Endothelial cell of umbilical vein (primary cell): ENCODE data around the gene APCDD1. TPM values are rescaled to one million over a fixed set of nuclear protein-coding genes. Genes with fewer than 3 reads are reported as not detected.

Experiments
- BruUV-seq: library from RNA; stranded (reverse); fragments of 400-500 nt; replicated peaks from 2 replicates; lab custom pipeline; 2021; lab: Mats Ljungman, UMichigan
- CTCF ChIA-PET: fragments of 300-600, 350-600 bp; sonication (Branson Sonifier 250); formaldehyde crosslinking; loops from one replicate; lab custom pipeline; 2021; ENCODE audit warnings: antibody characterized with exemption, inconsistent platforms; lab: Charles Lee
- POLR2A ChIA-PET: fragments of 300-600, 350-600 bp; sonication (Branson Sonifier 250); formaldehyde crosslinking; loops from one replicate; lab custom pipeline; 2021; ENCODE audit warnings: antibody characterized with exemption, inconsistent platforms; lab: Charles Lee
- DNase-seq: peaks from one replicate; pipeline ENCODE4 v3.0.0-alpha.2; 2011; ENCODE audit warnings: low read depth, low spot score
- FAIRE-seq: peaks from 2 replicates; lab custom pipeline; 2011; peaks lifted over from hg19 to GRCh38; lab: Jason Lieb, UNC
- H2AFZ ChIP-seq: 2 replicates; pipeline ENCODE4 v1.6.0; 2012; ENCODE audit warnings: low read depth, low read length, control low read depth, inconsistent platforms
- H3K27ac ChIP-seq: 2 replicates; pipeline ENCODE4 v1.5.1; 2011; ENCODE audit warnings: low read depth, mild to moderate bottlenecking, control low read depth, low read length, moderate library complexity; ENCODE audit not compliant: insufficient read depth
- H3K27me3 ChIP-seq, 2 experiments: 2 replicates each; pipeline versions ENCODE4 v1.6.0 to v1.6.1; 2011; ENCODE audit warnings: low read length in 2 of 2, mixed read lengths in 1 of 2; ENCODE audit not compliant: control insufficient read depth in 2 of 2, insufficient read depth in 2 of 2
- H3K36me3 ChIP-seq, 2 experiments: 2 replicates in 1 of 2; 3 replicates in 1 of 2; pipeline ENCODE4 v1.5.1; 2011; ENCODE audit warnings: low read length in 2 of 2, mild to moderate bottlenecking in 1 of 2, moderate library complexity in 1 of 2; ENCODE audit not compliant: control insufficient read depth in 2 of 2, insufficient read depth in 2 of 2; ENCODE audit errors: extremely low read depth in 1 of 2
- H3K4me1 ChIP-seq: 3 replicates; pipeline ENCODE4 v1.5.1; 2011; ENCODE audit warnings: mild to moderate bottlenecking, low read length; ENCODE audit not compliant: control insufficient read depth, insufficient read depth; ENCODE audit errors: extremely low read depth
- H3K4me2 ChIP-seq: 2 replicates; pipeline ENCODE4 v1.6.1; 2011; ENCODE audit warnings: low read length, control low read depth, mixed read lengths; ENCODE audit not compliant: insufficient read depth
- H3K4me3 ChIP-seq, 3 experiments: fragments of 200-600 bp in 1 of 3; sonication (generic), shearing (Covaris generic) in 1 of 3; replicated peaks in 1 of 3; 2 replicates each; pipeline ENCODE4 v1.5.1; 2011 to 2016; ENCODE audit warnings: control low read depth in 3 of 3, low read length in 3 of 3, mild to moderate bottlenecking in 2 of 3, inconsistent platforms in 1 of 3, low read depth in 1 of 3, moderate library complexity in 1 of 3; ENCODE audit not compliant: insufficient read depth in 1 of 3
- H3K79me2 ChIP-seq: 2 replicates; pipeline ENCODE4 v1.6.0; 2012; ENCODE audit warnings: low read length, inconsistent platforms; ENCODE audit not compliant: control insufficient read depth, insufficient read depth
- H3K9ac ChIP-seq: replicated peaks from 2 replicates; pipeline ENCODE3; 2011; ENCODE audit warnings: low read length, control low read depth; ENCODE audit not compliant: insufficient read depth; ENCODE audit errors: extremely low read depth
- H3K9me1 ChIP-seq: replicated peaks from 3 replicates; pipeline ENCODE4 v1.6.0; 2011; ENCODE audit warnings: mild to moderate bottlenecking, low read length; ENCODE audit not compliant: control insufficient read depth, insufficient read depth; ENCODE audit errors: extremely low read depth
- H3K9me3 ChIP-seq: replicated peaks from 2 replicates; pipeline ENCODE4 v1.5.1; 2012; ENCODE audit warnings: low read length, inconsistent platforms; ENCODE audit not compliant: control insufficient read depth, insufficient read depth
- H4K20me1 ChIP-seq: replicated peaks from 2 replicates; pipeline ENCODE3; 2011; ENCODE audit warnings: mild to moderate bottlenecking, low read length; ENCODE audit not compliant: control insufficient read depth, insufficient read depth; ENCODE audit errors: extremely low read depth
- EZH2 ChIP-seq: IDR thresholded peaks from 2 replicates; pipeline ENCODE4 v1.6.1; 2012; ENCODE audit warnings: borderline replicate concordance, low read depth, mild to moderate bottlenecking, moderate library complexity, low read length, inconsistent platforms; ENCODE audit not compliant: severe bottlenecking
- FOS ChIP-seq: IDR thresholded peaks from 2 replicates; pipeline ENCODE4 v1.6.1; 2011; ENCODE audit warnings: mild to moderate bottlenecking, low read length, moderate library complexity, borderline replicate concordance; ENCODE audit not compliant: insufficient read depth
- GATA2 ChIP-seq: IDR thresholded peaks from 2 replicates; pipeline ENCODE4 v1.7.0; 2011; ENCODE audit warnings: low read depth, mild to moderate bottlenecking, moderate library complexity, mixed read lengths, low read length; ENCODE audit not compliant: insufficient read length, insufficient read depth
- JUN ChIP-seq: IDR thresholded peaks from 2 replicates; pipeline ENCODE4 v1.6.1; 2011; ENCODE audit warnings: borderline replicate concordance, low read depth; ENCODE audit not compliant: insufficient read length, insufficient read depth
- MYC ChIP-seq: IDR thresholded peaks from one replicate; pipeline ENCODE4 v1.6.1; 2011; ENCODE audit warnings: mild to moderate bottlenecking, low read depth, low read length
- POLR2A ChIP-seq: IDR thresholded peaks from 2 replicates; pipeline ENCODE4 v1.6.1; 2012; ENCODE audit warnings: low read depth, mild to moderate bottlenecking, control low read depth, low read length
- POLR2AphosphoS5 ChIP-seq: IDR thresholded peaks from 2 replicates; pipeline ENCODE4 v1.6.1; 2012; ENCODE audit warnings: low read depth, mild to moderate bottlenecking, control low read depth, low read length, moderate library complexity; ENCODE audit not compliant: insufficient read depth
- dilution Hi-C: fragments of 300-500 bp; cut with MboI; formaldehyde crosslinking; loops from one replicate; pipeline ENCODE4 v1.15.0; 2019; ENCODE audit warnings: low sequenced_read_pairs; ENCODE audit not compliant: extremely low pct_ligation_motif_present
- intact Hi-C: fragments of 100-400 bp; cut with micrococcal nuclease; formaldehyde crosslinking; loops from one replicate; pipeline ENCODE4 v1.10.0; 2022
- polyA plus RNA-seq, 4 experiments: library from polyadenylated mRNA; depleted of rRNA in 3 of 4; stranded (reverse) in 3 of 4; unstranded in 1 of 4; fragments of >200 nt; gene quantifications; 2 replicates each; pipeline versions ENCODE4 v1.2.1 to v1.2.3, GENCODE V29; 2011 to 2012; ENCODE audit warnings: missing spikeins in 1 of 4
- total RNA-seq: library from RNA; stranded (reverse); gene quantifications from 2 replicates; pipeline ENCODE4 v1.2.3, GENCODE V29; 2021
- TF ChIP-seq, protein P1 (sequence below), 2 donors: IDR thresholded peaks; 1 replicate in 1 of 2; 2 replicates in 1 of 2; pipeline ENCODE4 v1.5.1; 2011; ENCODE audit warnings: low read length in 2 of 2, mild to moderate bottlenecking in 2 of 2, moderate library complexity in 2 of 2, control low read depth in 1 of 2, inconsistent platforms in 1 of 2, low read depth in 1 of 2; ENCODE audit not compliant: insufficient read depth in 1 of 2; ENCODE audit errors: extremely low read depth in 1 of 2
- TF ChIP-seq, protein P2 (sequence below): IDR thresholded peaks from 2 replicates; pipeline ENCODE4 v1.6.1; 2011; ENCODE audit not compliant: insufficient read depth, insufficient read length

Gene APCDD1
- total and polyA plus RNA-seq, 2 donors (not counting 3 experiments of a cell fraction or from before 2014, with no cell fraction given) = 0.95 to 1.4 TPM

DNA sequence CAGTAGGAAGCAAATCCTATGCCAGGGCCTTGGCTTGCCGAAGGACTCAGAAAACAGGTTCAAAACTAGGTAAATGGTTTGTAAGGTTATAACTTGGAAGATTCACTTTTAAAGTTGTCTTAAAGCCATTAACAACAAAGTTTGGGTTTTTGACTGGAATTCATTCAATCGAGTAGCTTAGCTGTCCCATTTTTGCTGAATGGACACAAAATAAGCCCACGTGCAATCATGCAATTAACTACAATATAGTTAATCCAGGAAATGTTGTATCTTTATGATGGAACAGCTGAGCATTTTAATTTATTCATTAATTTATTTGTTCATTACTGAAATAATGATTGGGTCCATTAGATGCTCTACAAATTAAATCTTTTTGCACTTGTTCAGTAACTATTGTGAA, 18.3 kb upstream of the APCDD1 start:
- DNase-seq (no peak), FAIRE-seq (no peak)
- intact Hi-C loops (no loop called here), dilution Hi-C loops (no loop called here)
- Histone ChIP-seq H3K4me2 (no peak overlapping the region), H2AFZ (no peak overlapping the region), H3K9me3 (no peaks in the 10 kb centered on the region), H3K36me3 (no peaks in the 10 kb centered on the region), H4K20me1 (no peaks in the 10 kb centered on the region), H3K27ac (no peak overlapping the region), H3K4me3 (no peak overlapping the region), H3K4me1 (no peaks in the 10 kb centered on the region), H3K27me3 (peaks cover 0 to 2% of the 10 kb centered on the region in 2 experiments), H3K9ac (no peak overlapping the region), H3K9me1 (no peaks in the 10 kb centered on the region), H3K79me2 (no peaks in the 10 kb centered on the region)
- BruUV-seq = no TSS peak
- TF ChIP-seq POLR2AphosphoS5 = no peak
- TF ChIP-seq, protein P1, sequence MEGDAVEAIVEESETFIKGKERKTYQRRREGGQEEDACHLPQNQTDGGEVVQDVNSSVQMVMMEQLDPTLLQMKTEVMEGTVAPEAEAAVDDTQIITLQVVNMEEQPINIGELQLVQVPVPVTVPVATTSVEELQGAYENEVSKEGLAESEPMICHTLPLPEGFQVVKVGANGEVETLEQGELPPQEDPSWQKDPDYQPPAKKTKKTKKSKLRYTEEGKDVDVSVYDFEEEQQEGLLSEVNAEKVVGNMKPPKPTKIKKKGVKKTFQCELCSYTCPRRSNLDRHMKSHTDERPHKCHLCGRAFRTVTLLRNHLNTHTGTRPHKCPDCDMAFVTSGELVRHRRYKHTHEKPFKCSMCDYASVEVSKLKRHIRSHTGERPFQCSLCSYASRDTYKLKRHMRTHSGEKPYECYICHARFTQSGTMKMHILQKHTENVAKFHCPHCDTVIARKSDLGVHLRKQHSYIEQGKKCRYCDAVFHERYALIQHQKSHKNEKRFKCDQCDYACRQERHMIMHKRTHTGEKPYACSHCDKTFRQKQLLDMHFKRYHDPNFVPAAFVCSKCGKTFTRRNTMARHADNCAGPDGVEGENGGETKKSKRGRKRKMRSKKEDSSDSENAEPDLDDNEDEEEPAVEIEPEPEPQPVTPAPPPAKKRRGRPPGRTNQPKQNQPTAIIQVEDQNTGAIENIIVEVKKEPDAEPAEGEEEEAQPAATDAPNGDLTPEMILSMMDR (IDR thresholded peaks at IDR 0.05; ENCODE audit: extremely low read depth in 1 of 2, insufficient read depth in 1 of 2, low read depth in 1 of 2, low read length in 2 of 2) = no peak
- TF ChIP-seq MYC = no peak
- no peak for TF ChIP-seq JUN
- no peak for TF ChIP-seq POLR2A
- TF ChIP-seq EZH2 = no peak
- TF ChIP-seq, protein P2, sequence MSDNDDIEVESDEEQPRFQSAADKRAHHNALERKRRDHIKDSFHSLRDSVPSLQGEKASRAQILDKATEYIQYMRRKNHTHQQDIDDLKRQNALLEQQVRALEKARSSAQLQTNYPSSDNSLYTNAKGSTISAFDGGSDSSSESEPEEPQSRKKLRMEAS = no peak
- no peak for TF ChIP-seq GATA2
- TF ChIP-seq FOS = no peak
- ChIA-PET CTCF (no interaction called here), POLR2A (no interaction called here)
